Fibroblast of lung (primary cell): ENCODE measurements around the gene TMEM187. TPM values are rescaled to one million over a fixed set of nuclear protein-coding genes. Genes with fewer than 3 reads are reported as not detected.

Experiments
- DNase-seq, 2 donors: peaks; one replicate each; pipeline versions ENCODE4 v3.0.0 to v3.0.0-alpha.2; 2010; ENCODE audit warnings: low read depth in 2 of 2
- H2AFZ ChIP-seq: 2 replicates; pipeline ENCODE4 v1.5.1; 2012; ENCODE audit warnings: low read length, control low read depth, inconsistent platforms
- H3K27ac ChIP-seq: 2 replicates; pipeline ENCODE4 v1.5.1; 2011; ENCODE audit warnings: low read length, control low read depth; ENCODE audit not compliant: insufficient read depth
- H3K27me3 ChIP-seq: 2 replicates; pipeline ENCODE4 v1.5.1; 2011; ENCODE audit warnings: mild to moderate bottlenecking, low read length; ENCODE audit not compliant: control insufficient read depth, insufficient read depth
- H3K36me3 ChIP-seq: 2 replicates; pipeline ENCODE4 v1.5.1; 2011; ENCODE audit warnings: low read length; ENCODE audit not compliant: control insufficient read depth, insufficient read depth
- H3K4me1 ChIP-seq: 2 replicates; pipeline ENCODE4 v1.5.1; 2011; ENCODE audit warnings: low read length; ENCODE audit not compliant: control insufficient read depth, insufficient read depth; ENCODE audit errors: extremely low read depth
- H3K4me2 ChIP-seq: 2 replicates; pipeline ENCODE4 v1.5.1; 2011; ENCODE audit warnings: low read length, control low read depth; ENCODE audit not compliant: insufficient read depth; ENCODE audit errors: extremely low read depth
- H3K4me3 ChIP-seq, 4 experiments: fragments of 200-600 bp in 1 of 4; sonication (generic) in 1 of 4; replicated peaks in 1 of 4; 2 replicates each; pipeline ENCODE4 v1.5.1; 2011 to 2016; ENCODE audit warnings: low read length in 4 of 4, low read depth in 3 of 4, mild to moderate bottlenecking in 3 of 4, control low read depth in 2 of 4, inconsistent platforms in 1 of 4, mixed read lengths in 1 of 4; ENCODE audit not compliant: insufficient read depth in 1 of 4; ENCODE audit errors: control extremely low read depth in 1 of 4
- H3K79me2 ChIP-seq: 2 replicates; pipeline ENCODE4 v1.5.1; 2012; ENCODE audit warnings: mild to moderate bottlenecking, low read length, inconsistent platforms; ENCODE audit not compliant: control insufficient read depth, insufficient read depth
- H3K9ac ChIP-seq: 2 replicates; pipeline ENCODE4 v1.5.1; 2011; ENCODE audit warnings: mild to moderate bottlenecking, low read length, control low read depth; ENCODE audit not compliant: insufficient read depth
- H3K9me3 ChIP-seq: 2 replicates; pipeline ENCODE4 v1.5.1; 2012; ENCODE audit warnings: low read depth, low read length; ENCODE audit not compliant: control insufficient read depth, insufficient read depth
- H4K20me1 ChIP-seq: 2 replicates; pipeline ENCODE4 v1.5.1; 2011; ENCODE audit warnings: low read length; ENCODE audit not compliant: control insufficient read depth, insufficient read depth; ENCODE audit errors: extremely low read depth
- CTCF ChIP-seq, 2 donors: IDR thresholded peaks in 1 of 2; conservative IDR thresholded peaks in 1 of 2; 1 replicate in 1 of 2; 2 replicates in 1 of 2; pipeline ENCODE4 v1.5.1; 2011 to 2012; ENCODE audit warnings: low read length in 2 of 2, control low read depth in 1 of 2, inconsistent platforms in 1 of 2, low read depth in 1 of 2, mild to moderate bottlenecking in 1 of 2
- EZH2 ChIP-seq: IDR thresholded peaks from 2 replicates; pipeline ENCODE4 v1.5.1; 2012; ENCODE audit warnings: low read length, control low read depth, mild to moderate bottlenecking; ENCODE audit errors: missing control alignments
- polyA plus RNA-seq, 2 donors: library from polyadenylated mRNA; depleted of rRNA in 1 of 2; stranded (reverse) in 1 of 2; unstranded in 1 of 2; fragments of >200 nt; gene quantifications; 2 replicates each; pipeline ENCODE4 v1.2.1, GENCODE V29; 2011 to 2012; ENCODE audit warnings: missing spikeins in 1 of 2
- total RNA-seq: library from RNA; depleted of rRNA; stranded (reverse); fragments of >200 nt; gene quantifications from 2 replicates; pipeline ENCODE4 v1.2.1, GENCODE V29; 2014

Gene TMEM187
- total and polyA plus RNA-seq, 2 donors (not counting 1 experiment from before 2014, with no cell fraction given) = 4.6 to 8.3 TPM

- Histone ChIP-seq H3K4me3 (peak overlapping the region; percentile 26 to 81 (median 58)), H3K4me1 (peaks cover 17% of the 10 kb centered on the region), H3K9ac (no peak overlapping the region), H2AFZ (no peak overlapping the region), H3K4me2 (peak overlapping the region; percentile 87), H3K27ac (no peak overlapping the region), H3K27me3 (no peaks in the 10 kb centered on the region), H3K9me3 (no peaks in the 10 kb centered on the region), H3K36me3 (peaks cover 4% of the 10 kb centered on the region), H3K79me2 (peaks cover 72% of the 10 kb centered on the region), H4K20me1 (no peaks in the 10 kb centered on the region)
- no peak for TF ChIP-seq CTCF (conservative IDR thresholded peaks at IDR 0.05 in 1 of 2, IDR thresholded peaks at IDR 0.05 in 1 of 2; ENCODE audit: low read depth in 1 of 2, low read length in 2 of 2)
- no peak for TF ChIP-seq EZH2
- DNase-seq = no peak
These were observed 4.3 kb upstream of the TMEM187 start for GRCh38 chrX:153968255-153968654.

- no peaks in the 10 kb centered on the region for H4K20me1 ChIP-seq
- H3K4me1 ChIP-seq = peaks cover 17% of the 10 kb centered on the region
- peak overlapping the region; percentile 30 for H3K9ac ChIP-seq
- peaks cover 71% of the 10 kb centered on the region for H3K79me2 ChIP-seq
- no peak overlapping the region for H3K27ac ChIP-seq
- no peaks in the 10 kb centered on the region for H3K36me3 ChIP-seq
- TF ChIP-seq CTCF (conservative IDR thresholded peaks at IDR 0.05 in 1 of 2, IDR thresholded peaks at IDR 0.05 in 1 of 2; ENCODE audit: low read depth in 1 of 2, low read length in 2 of 2) (no peak), EZH2 (no peak)
- peak in 1 of 2 donors; percentile 29 for DNase-seq
- peak overlapping the region; percentile 57 to 81 (median 61) for H3K4me3 ChIP-seq
- no peak overlapping the region for H2AFZ ChIP-seq
- H3K27me3 ChIP-seq = no peaks in the 10 kb centered on the region
- H3K4me2 ChIP-seq = peak overlapping the region; percentile 87
- no peaks in the 10 kb centered on the region for H3K9me3 ChIP-seq
These were observed 3.8 kb upstream of the TMEM187 start for GRCh38 chrX:153968754-153969124.

GRCh38 chrX:153969125-153969903 is 3.2 kb upstream of the TMEM187 start:
- Histone ChIP-seq H3K4me3 (peak overlapping the region; percentile 57 to 81 (median 61)), H3K4me2 (peak overlapping the region; percentile 87), H3K9me3 (no peaks in the 10 kb centered on the region), H3K9ac (peak overlapping the region; percentile 30), H3K36me3 (no peaks in the 10 kb centered on the region), H2AFZ (no peak overlapping the region), H3K4me1 (peaks cover 20% of the 10 kb centered on the region), H3K27ac (peak overlapping the region; percentile 14), H4K20me1 (no peaks in the 10 kb centered on the region), H3K79me2 (peaks cover 71% of the 10 kb centered on the region), H3K27me3 (no peaks in the 10 kb centered on the region)
- no peak for TF ChIP-seq CTCF (conservative IDR thresholded peaks at IDR 0.05 in 1 of 2, IDR thresholded peaks at IDR 0.05 in 1 of 2; ENCODE audit: low read depth in 1 of 2, low read length in 2 of 2)
- no peak for TF ChIP-seq EZH2
- DNase-seq = no peak
